Brain pericyte (primary cell): ENCODE measurements around the gene GNAZ.
"Not testable (repeated sequence)": the region's sequence is repeated elsewhere in the genome, so short reads cannot be mapped to it uniquely, and the experiment has no call there.

Experiments
- DNase-seq: peaks from one replicate; pipeline ENCODE4 v3.0.0-alpha.2; 2012; ENCODE audit warnings: low read depth, low spot score

The GNAZ gene

GRCh38 chr22:23044570-23044969 lies 25.7 kb upstream of the GNAZ start:
- no peak for DNase-seq

GRCh38 chr22:23045461-23045860 lies 24.9 kb upstream of the GNAZ start:
- no peak for DNase-seq

DNA sequence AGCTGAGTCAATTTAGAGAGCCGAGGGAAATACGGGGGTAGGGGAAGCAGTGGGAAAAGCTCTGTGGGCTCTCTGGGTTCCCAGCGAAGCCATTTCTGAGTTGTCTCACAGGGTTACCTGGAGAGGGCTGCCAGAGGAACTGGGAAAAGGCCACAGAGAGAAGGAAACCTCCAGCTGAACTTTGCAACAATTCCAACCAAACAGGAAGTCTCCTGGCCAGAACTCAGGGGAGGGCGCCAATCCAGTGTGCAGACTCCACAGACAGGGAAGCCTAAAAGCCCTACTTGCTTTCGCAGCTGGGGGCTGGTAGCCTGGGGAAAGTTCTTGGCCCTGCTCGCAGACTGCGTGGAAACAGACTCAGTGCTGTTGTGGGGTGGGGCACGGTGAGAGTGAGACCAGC lies 23.1 kb upstream of the GNAZ start:
- DNase-seq = no peak

DNA sequence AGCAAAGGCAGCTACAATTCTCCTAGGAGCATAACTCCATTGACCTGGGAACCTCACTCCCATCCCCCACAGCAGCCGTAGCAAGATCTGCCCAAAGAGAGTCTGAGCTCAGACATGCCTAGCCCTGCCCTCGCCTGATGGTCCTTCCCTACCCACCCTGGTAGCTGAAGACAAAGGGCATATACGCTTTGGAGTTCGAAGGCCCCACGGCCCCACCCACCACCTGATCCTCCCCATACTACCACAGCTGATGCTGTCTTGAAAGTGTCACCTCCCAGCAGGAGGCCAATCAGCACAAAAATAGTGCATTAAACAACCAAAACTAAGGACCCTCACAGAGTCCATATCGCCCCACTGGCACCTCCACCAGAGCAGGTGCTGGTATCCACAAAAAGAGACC lies 22.6 kb upstream of the GNAZ start:
- no peak for DNase-seq

GRCh38 chr22:23050546-23050945 lies 19.8 kb upstream of the GNAZ start:
- not testable (repeated sequence) for DNase-seq

DNA sequence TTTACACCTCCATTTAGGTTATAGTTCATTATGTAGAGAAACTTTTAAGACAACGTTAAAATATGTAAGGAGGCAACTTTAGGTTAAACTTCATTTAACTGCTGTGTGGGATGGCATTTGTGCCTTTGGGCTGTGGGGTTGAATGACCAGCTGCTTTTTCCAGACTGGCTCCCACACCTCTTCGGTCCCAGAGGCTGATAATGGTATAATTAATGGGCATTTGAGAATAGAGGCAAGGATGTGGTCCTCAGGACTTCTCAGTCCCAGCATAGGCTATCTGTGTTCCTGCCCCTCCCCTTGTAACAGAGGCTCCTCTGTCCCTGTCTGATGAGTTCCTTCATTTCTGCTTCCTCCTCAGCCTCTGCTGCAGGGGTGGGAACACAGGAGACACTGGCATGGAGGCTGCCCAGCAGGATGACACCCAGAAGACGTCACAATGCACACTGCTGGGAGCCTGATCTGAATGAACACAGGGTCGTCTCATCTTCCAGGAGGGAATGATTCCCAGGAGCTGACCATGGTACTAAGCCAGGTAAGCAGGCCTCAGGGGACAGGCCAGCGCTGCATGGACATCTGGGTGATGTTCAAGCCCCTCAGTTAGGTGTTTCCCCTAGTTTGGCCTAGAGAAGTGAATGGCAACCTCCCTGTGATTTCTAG lies 17.1 kb upstream of the GNAZ start:
- DNase-seq = no peak

DNA sequence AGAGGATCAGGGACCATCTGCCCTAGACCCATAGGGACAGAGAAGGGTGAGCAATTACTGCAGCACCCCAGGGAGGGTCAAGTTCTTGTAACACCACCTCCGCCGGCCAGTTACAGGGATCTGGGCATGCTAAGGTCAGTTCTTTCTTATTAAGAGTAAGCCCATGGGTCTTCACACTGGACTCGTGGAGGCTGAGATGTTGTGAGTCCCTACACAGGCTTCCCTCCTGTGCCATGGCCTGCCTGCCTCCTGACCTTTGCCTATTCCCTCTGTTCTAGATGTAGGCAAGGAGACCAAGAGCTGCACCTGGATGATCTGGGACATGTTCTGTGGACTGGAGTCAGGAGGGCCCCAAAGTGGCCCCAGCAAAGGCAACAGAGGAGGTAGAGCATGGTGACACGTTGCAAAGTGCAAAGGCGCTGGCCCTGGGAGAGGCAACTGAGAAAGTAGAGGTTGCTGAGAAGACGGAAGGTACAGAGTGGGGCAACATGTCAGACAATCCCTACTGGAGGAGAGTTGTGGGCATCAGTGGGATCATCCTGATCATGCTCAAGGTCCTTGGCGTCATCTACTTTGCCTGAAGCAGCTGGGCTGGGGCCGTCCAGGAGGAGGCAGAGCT lies 16.3 kb upstream of the GNAZ start:
- DNase-seq = no peak

GRCh38 chr22:23054531-23055257 lies 15.6 kb upstream of the GNAZ start:
- no peak for DNase-seq

DNA sequence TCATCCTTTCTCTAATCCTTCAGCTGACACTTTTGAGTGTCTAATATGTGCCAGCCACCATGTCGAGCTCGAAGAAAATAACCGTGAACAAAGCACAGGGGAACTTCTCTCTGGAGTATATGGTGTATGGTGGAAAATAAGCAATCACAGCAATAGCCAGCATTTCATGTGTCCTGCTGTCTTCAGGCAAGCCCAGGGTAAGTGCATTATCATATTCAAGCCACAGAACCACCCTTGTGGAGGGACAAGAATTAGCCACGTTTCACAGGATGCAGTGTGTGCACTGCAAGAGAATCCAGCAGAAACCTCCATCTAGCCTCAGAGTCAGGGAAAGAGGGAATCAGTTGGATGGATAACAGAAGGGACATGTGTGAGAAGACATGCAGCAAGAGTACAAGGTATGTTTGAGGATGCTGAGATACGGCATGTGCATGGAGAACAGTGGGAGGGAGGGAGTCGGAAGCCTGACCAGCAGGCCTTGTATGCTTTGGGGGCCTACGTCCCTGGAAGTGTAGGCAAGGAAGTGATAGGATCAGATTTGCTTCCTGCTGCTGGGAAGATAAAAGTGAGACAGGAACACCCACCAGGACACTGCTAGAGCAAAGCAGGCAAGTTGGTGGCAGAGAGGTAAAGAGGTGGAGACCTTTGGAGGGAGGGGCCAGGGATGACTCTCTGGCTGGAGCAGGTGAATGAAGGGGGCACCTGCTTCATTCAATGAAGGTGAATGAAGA lies 14.7 kb upstream of the GNAZ start:
- DNase-seq = no peak

DNA sequence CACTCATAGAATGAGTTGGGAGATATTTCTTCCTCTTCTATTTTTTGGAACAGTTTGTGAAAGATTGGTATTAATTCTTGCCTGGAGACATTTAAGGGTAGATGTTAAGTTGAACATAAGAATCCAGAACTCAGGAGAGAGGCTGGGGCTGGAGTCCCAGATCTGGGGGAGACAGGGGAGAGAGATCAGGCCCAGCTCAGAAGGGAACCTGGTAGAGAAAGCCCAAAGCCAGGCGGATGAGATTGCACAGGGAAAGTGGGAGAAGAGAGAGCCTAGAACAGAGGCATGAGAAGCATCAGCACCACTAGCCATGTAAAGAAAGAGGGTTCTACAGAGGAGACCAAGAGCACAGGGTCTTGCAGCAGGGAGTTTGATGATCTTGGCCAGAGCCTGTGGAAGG lies 13.0 kb upstream of the GNAZ start:
- no peak for DNase-seq

DNA sequence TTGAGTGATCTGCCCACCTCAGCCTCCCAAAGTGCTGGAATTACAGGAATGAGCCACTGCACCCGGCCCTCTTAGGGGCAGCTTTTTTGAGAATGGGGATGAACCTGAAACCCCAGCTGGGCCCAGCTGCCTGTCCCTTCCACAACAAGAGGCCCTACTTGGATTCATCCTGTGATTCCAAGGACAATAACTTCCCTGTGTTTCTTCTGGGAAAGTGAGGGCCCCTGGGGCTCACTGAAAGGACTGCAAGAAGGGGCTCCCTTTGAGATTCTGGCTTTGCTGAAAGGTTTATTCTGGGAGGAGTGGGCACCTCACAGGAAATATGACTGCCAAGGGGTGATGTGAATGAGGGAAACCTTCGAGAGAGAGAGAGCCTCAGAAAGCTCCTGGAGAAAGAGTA lies 12.3 kb upstream of the GNAZ start:
- DNase-seq = no peak

DNA sequence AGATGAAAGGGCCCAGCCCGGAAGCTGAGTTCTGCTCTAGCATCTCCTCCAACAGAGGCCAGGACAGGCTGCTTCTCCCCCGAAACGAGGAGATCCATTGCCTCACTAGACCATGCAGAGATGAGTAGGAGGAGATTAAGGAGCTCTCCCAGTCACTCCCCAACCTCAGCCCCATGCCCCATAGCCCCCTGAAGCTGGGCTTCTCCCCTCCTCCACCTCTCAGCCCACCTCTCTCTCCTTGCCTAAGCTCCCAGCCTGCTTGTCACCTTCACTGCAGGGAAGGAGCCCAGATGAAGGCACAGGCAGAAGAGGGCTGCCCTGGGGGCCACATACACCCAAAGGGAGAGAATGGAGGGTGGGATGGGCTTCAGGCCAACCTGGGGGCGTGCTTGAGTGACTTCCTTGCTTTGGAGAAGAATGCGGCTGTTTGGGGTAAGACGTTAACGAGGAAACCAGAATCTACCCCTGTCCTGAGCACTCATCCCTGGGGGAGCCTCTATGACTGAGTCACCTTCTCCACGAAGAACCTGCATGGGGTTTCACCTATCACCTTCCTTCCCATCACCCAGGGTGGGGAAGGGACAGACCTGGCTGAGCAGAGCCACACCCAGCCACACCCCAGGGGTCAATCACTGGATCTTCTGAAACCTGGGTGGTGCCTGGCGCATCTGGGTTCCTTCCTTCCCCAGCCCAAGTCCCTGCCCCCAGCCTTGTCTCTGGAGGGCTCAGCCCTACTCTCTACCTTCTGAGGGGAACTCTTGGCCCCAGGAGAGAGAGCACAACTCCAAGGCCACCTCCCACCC lies 11.6 kb upstream of the GNAZ start:
- DNase-seq = no peak

GRCh38 chr22:23059284-23059948 lies 10.9 kb upstream of the GNAZ start:
- no peak for DNase-seq

DNA sequence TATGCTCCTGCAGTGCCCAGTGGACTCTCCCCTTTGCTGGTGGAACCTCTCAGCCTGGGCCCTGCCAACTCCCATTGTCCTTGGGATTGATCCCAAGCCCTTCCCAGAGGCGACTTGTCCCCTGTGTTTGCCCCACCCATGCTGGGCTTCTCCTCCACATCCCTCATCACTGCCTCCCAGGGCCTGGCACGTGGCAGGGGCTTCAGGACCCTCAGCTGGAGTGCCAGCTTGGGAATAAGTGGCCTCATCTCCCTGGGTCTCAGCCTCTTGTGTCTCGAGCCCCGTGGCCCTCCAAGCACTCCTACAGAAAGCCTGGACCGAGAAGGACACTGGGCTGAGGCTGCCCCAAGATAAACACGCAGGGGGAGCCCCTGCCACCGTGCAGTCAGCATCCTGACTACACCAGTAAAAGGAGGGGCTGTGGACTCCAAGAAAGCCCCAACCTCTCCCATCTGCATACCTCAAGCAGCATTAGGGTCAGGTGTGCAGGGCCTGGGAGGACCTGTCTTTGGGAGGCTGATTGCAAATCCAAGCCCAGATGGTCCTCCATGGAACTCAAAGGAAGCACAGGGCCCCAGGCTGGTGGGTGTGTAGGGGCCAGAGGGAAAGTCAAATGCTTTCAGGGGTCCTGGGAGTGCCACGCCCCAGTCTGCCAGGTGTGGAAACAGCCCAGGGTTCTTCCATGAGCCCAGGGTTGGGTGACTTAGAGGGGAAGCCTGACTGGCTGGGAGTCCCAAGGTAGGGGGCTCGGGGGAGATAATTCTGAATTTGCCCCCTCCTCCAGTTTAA lies 9.5 kb upstream of the GNAZ start:
- DNase-seq = no peak

DNA sequence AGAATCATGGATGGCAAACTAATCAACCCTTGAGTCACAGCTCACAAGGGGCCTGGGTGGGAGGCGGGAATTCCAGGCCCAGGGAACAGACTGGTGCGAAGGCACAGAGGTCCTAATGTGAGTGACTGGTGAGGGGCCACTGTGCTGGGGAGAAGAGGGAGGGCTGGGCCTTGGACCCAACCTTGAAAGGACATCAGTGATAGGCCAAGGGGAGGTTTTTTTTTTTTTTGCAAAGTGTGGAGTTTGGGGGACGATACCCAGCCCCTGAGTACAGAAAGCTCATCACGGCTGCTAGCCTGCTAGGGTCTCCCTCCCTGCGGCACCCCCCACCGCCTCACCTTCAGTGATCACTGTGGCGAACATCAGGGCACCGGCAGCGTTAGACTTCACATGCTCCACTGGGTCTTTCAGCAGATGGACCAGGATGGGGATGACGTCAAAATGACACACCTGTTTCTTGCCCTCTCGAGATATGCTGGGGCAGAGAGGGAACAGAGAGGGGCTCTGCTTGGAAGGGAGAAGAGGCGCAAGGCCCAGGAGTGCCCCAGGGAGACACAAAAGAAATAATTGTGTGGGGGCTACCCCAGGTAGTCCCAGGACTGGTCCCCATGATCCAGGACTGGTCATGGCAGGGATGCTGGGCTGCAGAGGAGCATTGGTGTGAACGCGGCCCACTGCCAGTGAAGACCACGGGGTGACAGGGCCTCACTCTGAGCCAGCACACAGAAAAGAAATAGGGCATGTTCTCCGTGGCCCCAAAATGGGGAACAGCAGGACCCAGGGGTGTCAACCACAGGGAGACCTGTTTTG lies 8.6 kb upstream of the GNAZ start:
- DNase-seq = no peak

GRCh38 chr22:23062616-23063538 lies 7.4 kb upstream of the GNAZ start:
- no peak for DNase-seq

GRCh38 chr22:23063539-23064380 lies 6.6 kb upstream of the GNAZ start:
- DNase-seq = no peak
